Spleen (tissue), 11 donors: ENCODE data around the gene IFNLR1. TPM values are rescaled to one million over a fixed set of nuclear protein-coding genes. Genes with fewer than 3 reads are reported as not detected.

Experiments used
- DNase-seq: peaks from one replicate; pipeline ENCODE4 v3.0.0-alpha.2; 2020
- H3K27ac ChIP-seq, 8 donors: fragments of 200-600 bp; sonication (generic) in 7 of 8; 1 replicate in 4 of 8; 2 replicates in 4 of 8; pipeline versions ENCODE4 v1.5.0 to v1.8.0; 2016 to 2021; ENCODE audit warnings: inconsistent platforms in 4 of 8, mild to moderate bottlenecking in 4 of 8, moderate library complexity in 1 of 8
- H3K27me3 ChIP-seq, 7 donors: fragments of 200-600 bp; sonication (generic) in 6 of 7; replicated peaks in 1 of 7; 1 replicate in 4 of 7; 2 replicates in 3 of 7; pipeline versions ENCODE4 v1.5.0 to v1.8.0; 2016 to 2021; ENCODE audit warnings: inconsistent platforms in 3 of 7, mild to moderate bottlenecking in 1 of 7
- H3K36me3 ChIP-seq, 6 donors: fragments of 200-600 bp; sonication (generic) in 5 of 6; 1 replicate in 4 of 6; 2 replicates in 2 of 6; pipeline versions ENCODE4 v1.5.0 to v1.8.0; 2016 to 2021; ENCODE audit warnings: inconsistent platforms in 2 of 6
- H3K4me1 ChIP-seq, 6 donors: fragments of 200-600 bp; sonication (generic) in 5 of 6; 1 replicate in 3 of 6; 2 replicates in 3 of 6; pipeline versions ENCODE4 v1.5.0 to v1.8.0; 2016 to 2021; ENCODE audit warnings: inconsistent platforms in 3 of 6
- H3K4me3 ChIP-seq, 8 donors: fragments of 200-600 bp; sonication (generic) in 7 of 8; 1 replicate in 4 of 8; 2 replicates in 4 of 8; pipeline versions ENCODE4 v1.5.0 to v1.8.0; 2016 to 2021; ENCODE audit warnings: inconsistent platforms in 4 of 8, mild to moderate bottlenecking in 4 of 8, moderate library complexity in 2 of 8
- H3K9me3 ChIP-seq, 8 donors: fragments of 200-600 bp; sonication (generic) in 7 of 8; 1 replicate in 4 of 8; 2 replicates in 4 of 8; pipeline versions ENCODE4 v1.5.0 to v1.8.0; 2016 to 2021; ENCODE audit warnings: inconsistent platforms in 4 of 8
- POLR2A ChIP-seq, 3 donors: fragments of 450-650 bp; IDR thresholded peaks; one replicate each; pipeline ENCODE4 v1.5.1; 2017; ENCODE audit warnings: antibody characterized with exemption in 3 of 3, mild to moderate bottlenecking in 1 of 3
- POLR2AphosphoS5 ChIP-seq, 3 donors: sonication (generic); formaldehyde crosslinking; IDR thresholded peaks; one replicate each; pipeline ENCODE4 v1.5.1; 2017; ENCODE audit warnings: antibody characterized with exemption in 3 of 3
- WGBS, 5 donors: extraction: QIAGEN DNeasy Blood & Tissue Kit in 3 of 5; methylation state at CpG; one replicate each; pipeline versions ENCODE4 v1.1.5 to v1.1.7; 2013 to 2018; 5-methylcytosine and 5-hydroxymethylcytosine counted together
- intact Hi-C: fragments of 100-400 bp; cut with DNase I; formaldehyde crosslinking; loops from one replicate; pipeline ENCODE4 v1.15.0; 2023; ENCODE audit warnings: low total_unique reads
- polyA plus RNA-seq, 3 donors: library from polyadenylated mRNA; stranded (reverse); fragments of 200-250 nt; gene quantifications; one replicate each; pipeline ENCODE4 v1.2.1, GENCODE V29; 2013
- total RNA-seq, 7 donors: library from RNA; depleted of rRNA in 3 of 7; stranded (reverse); fragments of >200 nt in 3 of 7; fragmentation: NEBNext Ultra II Directional in 4 of 7; extraction: Animal tissue kit (Norgen Biotek cat#: 25700) in 4 of 7; gene quantifications; one replicate each; pipeline versions ENCODE4 v1.1.0 to v1.2.1, GENCODE V29; 2016 to 2021
- TF ChIP-seq, protein P1 (sequence below), 11 experiments: fragments of 200-600 bp in 7 of 11; fragments of 450-650 bp in 4 of 11; sonication (generic) in 4 of 11; IDR thresholded peaks in 8 of 11; conservative IDR thresholded peaks in 3 of 11; 1 replicate in 7 of 11; 2 replicates in 4 of 11; pipeline versions ENCODE4 v1.4.0 to v1.8.0; 2016 to 2021; ENCODE audit warnings: antibody characterized with exemption in 11 of 11, inconsistent platforms in 4 of 11, mild to moderate bottlenecking in 1 of 11
- donor health status: healthy with polysubstance abuse.
- donor health status: DM: no; HTN: no; CAD: no; lungs with moderate emphysema.
- donor health status: DM: no; HTN: no; CAD: no.
- donor health status: Bipolar disorder and iron deficiency.
- donor health status: healthy.
- donor health status: DM: no; HTN: no; CAD: no.
- donor health status: DM: yes; HTN: yes; CAD: no.

IFNLR1 gene
- total and polyA plus RNA-seq, 10 donors: 1.7 to 8.9 (median 3.6) TPM

DNA sequence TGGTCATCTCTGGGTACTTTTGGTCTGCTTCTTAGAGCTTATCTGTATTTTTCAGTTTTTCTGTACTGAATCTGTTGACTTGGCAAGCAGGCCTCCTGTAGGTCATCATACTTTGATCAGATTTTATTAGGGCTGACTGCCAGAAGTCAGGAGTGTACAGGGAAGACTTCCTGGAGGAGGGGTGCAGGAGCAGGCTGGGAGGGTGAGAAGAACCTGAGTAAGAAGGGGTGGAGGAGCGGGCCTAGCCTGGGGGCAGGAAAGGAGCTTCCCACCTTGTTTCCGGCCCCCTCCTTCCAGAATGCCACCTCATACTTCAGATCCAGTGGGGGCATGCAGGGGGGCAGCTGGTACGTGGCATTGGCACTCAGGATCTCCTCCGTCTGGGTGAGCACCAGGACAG is 25.8 kb downstream of the IFNLR1 start:
- WGBS, 5 donors: 81 to 97% (median 87%) methylated on average over 4 of the region's 4 CpGs
- H3K27ac ChIP-seq: no peak overlapping the region
- peaks cover 0 to 77% (median 12%) of the 10 kb centered on the region in 6 donors for H3K36me3 ChIP-seq
- H3K9me3 ChIP-seq: no peaks in the 10 kb centered on the region
- H3K4me3 ChIP-seq: no peak overlapping the region
- intact Hi-C loops: no loop called here
- no peak for DNase-seq
- no peaks in the 10 kb centered on the region for H3K4me1 ChIP-seq
- no peaks in the 10 kb centered on the region for H3K27me3 ChIP-seq
- TF ChIP-seq, protein P1, sequence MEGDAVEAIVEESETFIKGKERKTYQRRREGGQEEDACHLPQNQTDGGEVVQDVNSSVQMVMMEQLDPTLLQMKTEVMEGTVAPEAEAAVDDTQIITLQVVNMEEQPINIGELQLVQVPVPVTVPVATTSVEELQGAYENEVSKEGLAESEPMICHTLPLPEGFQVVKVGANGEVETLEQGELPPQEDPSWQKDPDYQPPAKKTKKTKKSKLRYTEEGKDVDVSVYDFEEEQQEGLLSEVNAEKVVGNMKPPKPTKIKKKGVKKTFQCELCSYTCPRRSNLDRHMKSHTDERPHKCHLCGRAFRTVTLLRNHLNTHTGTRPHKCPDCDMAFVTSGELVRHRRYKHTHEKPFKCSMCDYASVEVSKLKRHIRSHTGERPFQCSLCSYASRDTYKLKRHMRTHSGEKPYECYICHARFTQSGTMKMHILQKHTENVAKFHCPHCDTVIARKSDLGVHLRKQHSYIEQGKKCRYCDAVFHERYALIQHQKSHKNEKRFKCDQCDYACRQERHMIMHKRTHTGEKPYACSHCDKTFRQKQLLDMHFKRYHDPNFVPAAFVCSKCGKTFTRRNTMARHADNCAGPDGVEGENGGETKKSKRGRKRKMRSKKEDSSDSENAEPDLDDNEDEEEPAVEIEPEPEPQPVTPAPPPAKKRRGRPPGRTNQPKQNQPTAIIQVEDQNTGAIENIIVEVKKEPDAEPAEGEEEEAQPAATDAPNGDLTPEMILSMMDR (IDR thresholded peaks at IDR 0.05 in 8 of 11, conservative IDR thresholded peaks at IDR 0.05 in 3 of 11): no peak
- no peak for TF ChIP-seq POLR2A (IDR thresholded peaks at IDR 0.05)
- no peak for TF ChIP-seq POLR2AphosphoS5 (IDR thresholded peaks at IDR 0.05)

GRCh38 chr1:24159366-24159765 is 27.7 kb downstream of the IFNLR1 start:
- H3K27me3 ChIP-seq: no peaks in the 10 kb centered on the region
- H3K9me3 ChIP-seq: no peaks in the 10 kb centered on the region
- H3K4me1 ChIP-seq: no peaks in the 10 kb centered on the region
- H3K36me3 ChIP-seq: peaks cover 0 to 59% (median 10%) of the 10 kb centered on the region in 6 donors
- intact Hi-C loops: no loop called here
- no peak for DNase-seq
- H3K4me3 ChIP-seq: no peak overlapping the region
- WGBS, 5 donors: 82 to 91% (median 86%) methylated on average over 5 of the region's 5 CpGs
- no peak for TF ChIP-seq POLR2A (IDR thresholded peaks at IDR 0.05)
- TF ChIP-seq, protein P1 (IDR thresholded peaks at IDR 0.05 in 8 of 11, conservative IDR thresholded peaks at IDR 0.05 in 3 of 11): no peak
- TF ChIP-seq POLR2AphosphoS5 (IDR thresholded peaks at IDR 0.05): no peak
- no peak overlapping the region for H3K27ac ChIP-seq

- peaks cover 0 to 56% (median 10%) of the 10 kb centered on the region in 6 donors for H3K36me3 ChIP-seq
- 81 to 96% (median 84%) methylated on average over 5 to 6 of the region's 6 CpGs for WGBS, 5 donors
- DNase-seq: no peak
These were observed 29.1 kb downstream of the IFNLR1 start for GRCh38 chr1:24157918-24158481.

More at GRCh38 chr1:24157918-24158481, 29.1 kb downstream of the IFNLR1 start:
- no peaks in the 10 kb centered on the region for H3K9me3 ChIP-seq
- no peak overlapping the region for H3K27ac ChIP-seq
- intact Hi-C loops: no loop called here
- H3K4me3 ChIP-seq: no peak overlapping the region
- H3K27me3 ChIP-seq: peaks cover 0 to 2% (median 0%) of the 10 kb centered on the region in 7 donors
- H3K4me1 ChIP-seq: no peaks in the 10 kb centered on the region
- TF ChIP-seq POLR2AphosphoS5 (IDR thresholded peaks at IDR 0.05): no peak
- no peak for TF ChIP-seq POLR2A (IDR thresholded peaks at IDR 0.05)
- TF ChIP-seq, protein P1 (IDR thresholded peaks at IDR 0.05 in 8 of 11, conservative IDR thresholded peaks at IDR 0.05 in 3 of 11): no peak
